ENCODE measurements around the gene CAPS.

The CAPS gene

GRCh38 chr19:5891938-5892771 lies 21.9 kb upstream of the CAPS start:
- DNase-seq (ENCODE audit: low spot score) = no peak

DNA sequence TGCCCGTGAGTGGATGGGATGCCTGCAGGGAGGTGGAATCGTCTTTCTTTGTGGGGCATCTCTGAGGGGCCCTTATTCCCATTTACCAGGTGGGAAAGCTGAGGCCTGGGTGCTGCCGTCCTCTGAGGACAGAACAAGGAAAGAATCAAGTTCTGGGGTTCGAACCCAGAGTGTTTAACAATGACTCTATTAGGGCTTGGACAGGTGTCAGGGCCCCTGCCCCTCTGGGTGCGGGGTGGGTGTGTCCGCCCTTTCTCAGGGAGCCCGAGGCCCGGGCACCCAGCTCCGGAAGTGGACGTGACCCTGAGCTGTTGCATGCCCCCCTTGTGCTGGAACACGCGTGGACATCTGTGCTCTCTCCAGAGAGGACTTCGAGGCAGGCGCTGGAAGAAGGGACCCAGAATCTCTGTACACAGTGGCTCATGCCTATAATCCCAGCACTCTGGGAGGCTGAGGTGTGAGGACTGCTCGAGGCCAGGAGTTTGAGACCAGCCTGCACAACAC lies 21.2 kb upstream of the CAPS start:
- no peak for DNase-seq (ENCODE audit: low spot score)

DNA sequence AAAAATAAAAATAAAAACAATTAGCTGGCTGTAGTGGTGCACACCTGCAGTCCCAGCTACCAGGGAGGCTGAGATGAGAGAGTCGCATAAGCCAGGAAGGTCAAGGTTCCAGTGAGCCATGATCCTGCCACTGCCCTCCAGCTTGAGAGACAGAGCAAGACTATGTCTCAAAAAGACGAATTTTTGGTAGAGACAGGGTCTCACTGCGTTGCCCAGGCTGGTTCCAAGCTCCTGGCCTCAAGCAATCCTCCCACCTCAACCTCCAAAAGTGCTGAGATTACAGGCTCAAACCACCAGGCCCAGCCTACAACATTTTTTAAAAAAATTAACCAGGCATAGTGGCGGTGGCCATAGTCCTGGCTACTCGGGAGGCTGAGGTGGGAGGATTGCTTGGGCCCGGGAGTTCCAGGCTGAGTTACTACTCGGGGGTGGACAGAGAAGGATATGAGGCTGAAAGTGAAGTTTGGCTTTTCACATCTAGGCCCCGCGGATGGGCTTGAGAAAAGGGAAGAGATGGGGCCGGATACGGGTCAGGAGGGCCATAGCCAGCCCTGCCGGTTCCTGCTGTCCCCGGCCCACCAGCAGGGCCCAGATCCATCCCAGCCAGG lies 20.7 kb upstream of the CAPS start:
- no peak for DNase-seq (ENCODE audit: low spot score)

DNA sequence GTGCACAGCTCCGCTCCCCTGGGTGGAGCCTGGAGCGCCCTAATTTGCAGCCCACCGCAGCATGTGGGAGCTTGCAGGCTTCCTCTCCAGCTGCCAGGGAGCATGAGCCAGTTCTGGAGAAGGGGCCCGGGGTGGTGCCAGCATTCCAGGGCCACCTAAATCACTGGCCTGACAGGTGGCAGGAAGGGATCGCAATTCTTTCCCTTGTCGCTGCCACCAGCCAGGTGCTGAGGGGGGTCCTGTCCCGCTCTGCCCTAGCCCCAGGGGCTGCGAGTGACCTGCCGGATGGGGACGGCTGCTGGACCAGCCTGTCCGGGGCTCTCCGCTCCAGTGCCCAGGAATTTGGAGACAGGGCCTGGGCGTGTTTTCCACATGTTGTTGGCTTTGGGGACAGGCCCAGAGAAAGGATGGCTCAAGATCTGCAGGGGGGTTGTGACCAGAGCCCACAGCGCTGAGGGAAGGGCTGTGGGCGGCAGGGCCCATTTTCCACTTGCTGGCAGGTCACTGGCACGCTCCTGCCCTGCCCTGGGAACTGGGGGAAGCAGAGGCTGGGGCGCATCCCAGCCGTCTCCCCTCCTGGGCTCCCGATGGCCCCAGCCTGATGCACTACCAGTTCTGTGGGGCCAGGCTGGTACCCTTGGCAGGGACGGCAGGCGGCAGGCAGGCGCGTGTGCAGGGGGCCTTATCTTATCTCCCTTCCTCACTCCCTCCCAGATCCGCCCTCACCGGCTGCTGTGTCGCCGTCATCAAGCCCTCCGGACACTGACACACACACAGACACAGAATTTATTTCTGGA lies 19.9 kb upstream of the CAPS start:
- no peak for DNase-seq (ENCODE audit: low spot score)

- DNase-seq (ENCODE audit: low spot score) = no peak
These were observed 19.2 kb upstream of the CAPS start for GRCh38 chr19:5894704-5895349.

GRCh38 chr19:5895409-5895808 lies 18.6 kb upstream of the CAPS start:
- DNase-seq (ENCODE audit: low spot score) = no peak

- DNase-seq (ENCODE audit: low spot score) = no peak
These were observed 18.2 kb upstream of the CAPS start for GRCh38 chr19:5895890-5896289.

- DNase-seq (ENCODE audit: low spot score) = no peak
These were observed 17.5 kb upstream of the CAPS start for GRCh38 chr19:5896365-5897076.

GRCh38 chr19:5897189-5897969 lies 16.7 kb upstream of the CAPS start:
- DNase-seq (ENCODE audit: low spot score) = no peak

DNA sequence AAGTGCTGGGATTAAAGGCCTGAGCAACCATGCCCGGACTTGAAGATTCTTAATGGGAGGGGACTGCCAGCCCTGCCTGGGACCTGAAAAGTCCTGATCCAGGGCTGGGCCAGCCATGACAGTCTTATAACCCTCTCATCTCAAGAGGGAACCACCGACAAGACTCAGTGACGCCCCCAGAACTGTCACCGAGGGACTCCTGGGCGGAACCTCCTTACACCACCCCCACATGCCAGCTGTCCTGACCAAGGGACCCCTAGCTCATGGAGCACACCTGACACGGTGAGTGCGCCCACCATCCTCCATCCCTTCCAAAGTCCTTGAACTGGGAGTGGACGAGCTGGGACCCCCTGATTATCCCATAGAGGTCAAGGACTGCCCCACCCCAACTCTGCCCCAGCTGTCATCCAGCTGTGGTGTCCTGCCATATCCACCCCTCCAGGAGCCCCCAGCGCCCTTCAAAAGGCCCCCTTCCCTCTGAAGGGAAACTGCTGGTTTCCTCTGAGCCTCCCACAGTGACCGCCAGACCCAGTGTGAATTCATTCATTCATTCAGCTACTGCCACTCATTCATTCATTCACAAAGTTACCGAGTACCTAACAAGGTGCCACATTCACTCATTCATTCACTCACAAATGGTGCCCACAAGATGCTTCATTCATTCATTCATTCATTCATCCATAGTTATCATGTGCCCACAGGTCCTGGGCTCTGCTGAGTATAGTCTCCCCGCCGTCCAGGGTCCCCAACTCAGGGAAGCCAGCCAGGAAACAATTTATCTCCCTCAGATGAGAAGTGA lies 14.1 kb upstream of the CAPS start:
- no peak for DNase-seq (ENCODE audit: low spot score)

DNA sequence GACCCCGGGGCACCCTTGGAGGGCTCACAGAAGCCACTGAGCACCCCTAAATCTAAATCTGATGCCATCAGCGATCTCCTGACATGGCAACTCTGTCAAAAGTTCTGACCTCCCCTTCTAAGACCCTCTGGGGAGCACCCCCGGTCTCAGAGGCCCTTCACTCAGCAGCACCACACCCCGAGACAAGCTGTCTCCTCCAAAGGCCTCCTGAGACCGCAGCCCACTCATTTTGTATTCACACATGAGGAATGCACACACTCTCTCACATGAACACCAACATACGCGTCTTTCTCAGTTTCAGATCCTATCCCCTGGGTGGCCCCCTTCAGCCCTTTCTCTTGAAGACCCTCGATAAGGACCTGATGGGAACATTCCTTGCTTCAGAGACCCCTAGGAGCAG lies 13.1 kb upstream of the CAPS start:
- no peak for DNase-seq (ENCODE audit: low spot score)

DNA sequence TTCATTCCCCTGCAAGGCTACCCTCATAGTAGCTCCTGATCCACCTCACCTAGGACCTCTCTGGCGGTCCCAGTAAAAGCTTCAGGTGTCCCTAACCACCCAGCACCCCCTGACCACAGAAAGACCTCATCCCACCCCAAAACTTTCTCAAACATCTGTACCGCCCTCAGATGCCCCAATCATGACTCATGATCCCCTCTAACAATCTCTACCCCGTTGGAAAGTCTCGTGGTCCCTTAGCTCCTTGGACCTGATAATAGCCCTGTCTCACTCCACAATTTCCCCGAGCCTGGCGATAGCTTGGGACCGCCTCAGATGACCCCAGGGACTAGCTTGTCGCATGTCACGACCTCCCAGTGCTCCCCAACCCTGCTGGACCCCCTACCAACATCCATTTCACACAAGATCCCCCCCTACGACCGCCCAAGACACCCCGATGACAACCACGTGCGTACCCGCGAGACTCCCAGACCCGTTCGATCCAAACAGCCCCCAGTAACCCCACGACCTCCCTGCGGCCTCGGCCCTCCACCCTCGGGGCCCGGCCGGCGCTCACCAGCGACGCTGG lies 10.9 kb upstream of the CAPS start:
- no peak for DNase-seq (ENCODE audit: low spot score)

- DNase-seq (ENCODE audit: low spot score) = peak; percentile 96
These were observed 10.3 kb upstream of the CAPS start, which contains the start of gene NDUFA11 for GRCh38 chr19:5903624-5904351. TSS of gene NDUFA11 (minus strand) at chr19:5903790. CDS start at chr19:5903708, 82 bp downstream.

DNA sequence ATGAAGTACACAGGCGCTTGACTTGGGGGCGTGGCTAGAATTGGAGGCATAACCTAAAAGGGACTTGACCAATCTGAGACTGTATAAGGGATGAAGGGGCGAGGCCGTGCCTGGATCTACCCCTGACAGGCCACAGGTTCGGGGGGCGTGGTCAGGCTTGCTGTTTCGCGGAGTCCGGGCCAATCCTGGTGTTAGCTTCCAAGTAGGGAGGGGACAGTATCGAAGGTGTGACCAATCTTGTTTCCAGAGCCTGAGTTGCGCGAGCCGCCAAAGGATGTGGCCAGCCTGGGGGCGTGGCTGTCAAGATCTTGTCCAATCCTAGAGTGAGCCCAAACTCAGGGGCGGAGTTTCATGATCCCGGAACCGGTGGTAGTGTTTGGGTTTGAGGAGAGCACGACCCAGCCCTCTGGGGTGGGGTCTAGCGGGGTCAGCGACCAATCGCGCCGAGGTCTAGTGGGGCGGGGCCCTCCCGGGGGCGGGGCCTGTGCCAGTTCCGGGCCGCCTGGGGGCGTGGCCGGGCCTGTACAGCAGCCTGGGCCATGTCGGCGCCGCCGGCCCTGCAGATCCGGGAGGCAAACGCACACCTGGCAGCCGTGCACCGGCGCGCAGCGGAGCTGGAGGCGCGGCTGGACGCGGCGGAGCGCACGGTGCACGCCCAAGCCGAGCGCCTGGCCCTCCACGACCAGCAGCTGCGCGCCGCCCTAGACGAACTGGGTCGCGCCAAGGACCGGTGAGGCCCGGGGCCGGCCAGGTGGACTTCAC lies 9.5 kb upstream of the CAPS start, which contains the start of gene VMAC:
VMAC (plus strand) TSS at position 521 of the 762 bp plus-strand sequence; CDS start at position 540, 19 bp downstream.
- peak; percentile 100 for DNase-seq (ENCODE audit: low spot score)

- no peak for DNase-seq (ENCODE audit: low spot score)
These were observed 8.8 kb upstream of the CAPS start for GRCh38 chr19:5905114-5905778.

DNA sequence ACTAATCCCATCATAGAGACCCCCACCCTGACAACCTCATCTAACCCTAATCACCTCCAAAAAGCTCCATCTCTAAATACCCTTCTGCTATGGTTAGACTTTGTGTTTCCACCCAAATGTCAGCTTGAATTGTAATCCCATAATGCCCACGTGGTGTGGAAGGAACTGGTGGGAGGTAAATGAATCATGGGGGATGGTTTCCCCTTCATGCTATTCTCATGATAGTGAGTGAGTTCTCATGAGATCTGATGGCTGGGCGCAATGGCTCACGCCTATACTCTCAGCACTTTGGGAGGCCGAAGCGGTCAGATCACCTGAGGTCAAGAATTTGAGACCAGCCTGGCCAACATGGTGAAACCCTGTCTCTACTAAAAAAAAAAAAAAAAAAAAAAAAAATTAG lies 6.8 kb upstream of the CAPS start:
- DNase-seq (ENCODE audit: low spot score) = no peak

DNA sequence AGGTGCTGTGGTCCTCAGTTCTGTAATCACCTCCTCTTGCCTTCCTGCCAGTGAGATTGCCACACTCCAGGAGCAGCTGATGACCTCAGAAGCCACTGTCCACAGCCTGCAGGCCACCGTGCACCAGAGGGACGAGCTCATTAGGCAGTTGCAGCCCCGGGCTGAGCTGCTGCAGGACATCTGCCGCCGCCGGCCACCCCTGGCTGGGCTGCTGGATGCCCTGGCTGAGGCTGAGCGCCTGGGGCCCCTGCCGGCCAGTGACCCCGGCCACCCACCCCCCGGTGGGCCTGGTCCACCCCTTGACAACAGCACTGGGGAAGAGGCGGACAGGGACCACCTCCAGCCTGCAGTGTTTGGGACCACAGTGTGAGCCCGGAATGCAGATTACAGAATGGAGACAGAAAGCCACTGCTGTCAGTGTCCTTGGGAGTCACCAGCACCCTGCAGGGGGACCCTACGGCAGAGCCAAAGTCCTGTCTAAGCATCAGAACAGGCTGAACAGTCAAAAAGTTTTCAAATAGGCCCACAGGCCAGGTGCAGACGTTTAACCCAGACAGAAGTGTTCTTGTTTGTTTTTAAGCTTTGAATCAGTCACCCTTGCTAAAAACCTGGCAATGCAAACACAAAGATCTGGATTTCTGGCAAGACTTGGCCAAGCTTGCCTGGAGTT lies 5.1 kb upstream of the CAPS start:
- DNase-seq (ENCODE audit: low spot score) = no peak
